HCT116 (cell line): Measurements from ENCODE around the gene CTXND1. TPM values are rescaled to one million over a fixed set of nuclear protein-coding genes. Genes with fewer than 3 reads are reported as not detected.

Source experiments
- ATAC-seq: fragments of 200-7000 bp; cut with Tn5 transposase; 2 replicates; pipeline ENCODE4 v1.9.1; 2020; ENCODE audit warnings: mild to moderate bottlenecking, moderate library complexity
- BruUV-seq: library from RNA; stranded (reverse); fragments of 400-500 nt; replicated peaks from 2 replicates; lab custom pipeline; 2021; lab: Mats Ljungman, UMichigan
- CTCF ChIA-PET: fragments of 300-600 bp; sonication (Branson Sonifier 250); formaldehyde crosslinking; loops from one replicate; lab custom pipeline; 2021; ENCODE audit warnings: antibody characterized with exemption; lab: Charles Lee
- POLR2A ChIA-PET: fragments of 300-600, 350-600 bp; sonication (Branson Sonifier 250); formaldehyde crosslinking; loops from one replicate; lab custom pipeline; 2021; ENCODE audit warnings: antibody characterized with exemption; lab: Charles Lee
- RAD21 ChIA-PET, 2 experiments: fragments of 300-600 bp; sonication (Branson Sonifier 250); formaldehyde crosslinking; loops; one replicate each; lab custom pipeline; 2023; ENCODE audit warnings: low total read pairs in 2 of 2; ENCODE audit not compliant: uncharacterized antibody in 2 of 2, unreplicated experiment in 2 of 2, low non-redundant PET in 1 of 2; lab: Charles Lee
- DNase-seq: peaks from one replicate; pipeline ENCODE4 v3.0.0-alpha.2; 2010; ENCODE audit warnings: low read depth, low spot score
- H2AFZ ChIP-seq: fragments of 200-600 bp; shearing (Covaris generic), sonication (generic); 2 replicates; pipeline ENCODE4 v1.6.1; 2017; ENCODE audit warnings: low read depth, mixed run types, mixed read lengths, antibody characterized with exemption, low read length; ENCODE audit not compliant: poor library complexity, severe bottlenecking
- H3K27ac ChIP-seq: 2 replicates; pipeline ENCODE4 v1.5.1; 2012; ENCODE audit warnings: low read depth, low read length
- H3K27me3 ChIP-seq: fragments of 200-600 bp; sonication (generic); 2 replicates; pipeline ENCODE4 v1.6.1; 2016; ENCODE audit warnings: mixed run types, low read length, mixed read lengths; ENCODE audit not compliant: insufficient read depth
- H3K36me3 ChIP-seq, 2 experiments: fragments of 200-500 bp in 1 of 2; fragments of 200-600 bp in 1 of 2; sonication (Bioruptor generic) in 1 of 2; sonication (generic) in 1 of 2; 2 replicates each; pipeline versions ENCODE4 v1.5.1 to v1.6.1; 2014 to 2016; ENCODE audit warnings: low read length in 2 of 2, inconsistent platforms in 1 of 2, mixed read lengths in 1 of 2, mixed run types in 1 of 2; ENCODE audit not compliant: insufficient read depth in 2 of 2, control insufficient read depth in 1 of 2
- H3K4me1 ChIP-seq, 2 experiments: fragments of 200-600 bp in 1 of 2; sonication (generic) in 1 of 2; 2 replicates each; pipeline versions ENCODE4 v1.5.1 to v1.6.1; 2012 to 2017; ENCODE audit warnings: low read length in 2 of 2, inconsistent platforms in 1 of 2, mild to moderate bottlenecking in 1 of 2, mixed read lengths in 1 of 2, mixed run types in 1 of 2, moderate library complexity in 1 of 2; ENCODE audit not compliant: insufficient read depth in 2 of 2, control insufficient read depth in 1 of 2
- H3K4me2 ChIP-seq: fragments of 200-600 bp; sonication (generic); 2 replicates; pipeline ENCODE4 v1.6.1; 2017; ENCODE audit warnings: mixed run types, low read length, mixed read lengths
- H3K4me3 ChIP-seq, 2 experiments: fragments of 200-600 bp in 1 of 2; sonication (generic) in 1 of 2; replicated peaks in 1 of 2; 2 replicates each; pipeline ENCODE4 v1.5.1; 2011 to 2016; ENCODE audit warnings: low read length in 2 of 2, control low read depth in 1 of 2, low read depth in 1 of 2, mild to moderate bottlenecking in 1 of 2, mixed read lengths in 1 of 2, mixed run types in 1 of 2
- H3K79me2 ChIP-seq: fragments of 200-600 bp; sonication (generic); 2 replicates; pipeline ENCODE4 v1.6.1; 2017; ENCODE audit warnings: mild to moderate bottlenecking, mixed run types, low read length, moderate library complexity, mixed read lengths; ENCODE audit not compliant: insufficient read depth
- H3K9ac ChIP-seq: fragments of 200-600 bp; sonication (generic); 2 replicates; pipeline ENCODE4 v1.6.1; 2016; ENCODE audit warnings: low read length, mixed read lengths
- H3K9me2 ChIP-seq: fragments of 200-600 bp; sonication (generic), shearing (Covaris generic); 2 replicates; pipeline ENCODE4 v1.6.1; 2017; ENCODE audit warnings: mixed run types, mild to moderate bottlenecking, moderate library complexity; ENCODE audit not compliant: insufficient read depth
- H3K9me3 ChIP-seq, 2 experiments: fragments of 200-500 bp in 1 of 2; fragments of 200-600 bp in 1 of 2; sonication (Bioruptor generic) in 1 of 2; sonication (generic) in 1 of 2; 2 replicates each; pipeline ENCODE4 v1.6.1; 2014 to 2017; ENCODE audit warnings: low read length in 2 of 2, mixed read lengths in 2 of 2, inconsistent platforms in 1 of 2, low read depth in 1 of 2, mild to moderate bottlenecking in 1 of 2, mixed run types in 1 of 2, moderate library complexity in 1 of 2; ENCODE audit not compliant: control insufficient read depth in 1 of 2, insufficient read depth in 1 of 2
- H4K20me1 ChIP-seq: fragments of 200-600 bp; sonication (generic), shearing (Covaris generic); 2 replicates; pipeline ENCODE4 v1.6.1; 2017; ENCODE audit warnings: mixed run types, mild to moderate bottlenecking, moderate library complexity; ENCODE audit not compliant: insufficient read depth
- ATF3 ChIP-seq: IDR thresholded peaks from 2 replicates; pipeline ENCODE4 v1.6.1; 2012
- CBX3 ChIP-seq: IDR thresholded peaks from 2 replicates; pipeline ENCODE4 v1.6.1; 2012; ENCODE audit warnings: low read depth
- CTCF ChIP-seq, 3 experiments: fragments of 200-600 bp in 1 of 3; sonication (generic) in 1 of 3; IDR thresholded peaks in 2 of 3; conservative IDR thresholded peaks in 1 of 3; 2 replicates each; pipeline ENCODE4 v1.5.1; 2012 to 2017; ENCODE audit warnings: low read depth in 2 of 3, low read length in 2 of 3, antibody characterized with exemption in 1 of 3, borderline replicate concordance in 1 of 3, control low read depth in 1 of 3, mild to moderate bottlenecking in 1 of 3, mixed read lengths in 1 of 3, mixed run types in 1 of 3, moderate library complexity in 1 of 3; ENCODE audit not compliant: insufficient read depth in 1 of 3
- ELF1 ChIP-seq: IDR thresholded peaks from 2 replicates; pipeline ENCODE4 v1.6.1; 2012; ENCODE audit warnings: low read depth, borderline replicate concordance
- EZH2 ChIP-seq: fragments of 200-600 bp; sonication (generic); IDR thresholded peaks from 2 replicates; pipeline ENCODE4 v1.6.1; 2017; ENCODE audit warnings: antibody characterized with exemption, mixed run types
- EZH2phosphoT487 ChIP-seq: fragments of 200-600 bp; IDR thresholded peaks from 2 replicates; pipeline ENCODE4 v1.6.1; 2018; ENCODE audit warnings: antibody characterized with exemption, borderline replicate concordance
- FOSL1 ChIP-seq: IDR thresholded peaks from 2 replicates; pipeline ENCODE4 v1.6.1; 2012; ENCODE audit warnings: low read depth
- JUND ChIP-seq: IDR thresholded peaks from 2 replicates; pipeline ENCODE4 v1.6.1; 2012
- POLR2A ChIP-seq: IDR thresholded peaks from 2 replicates; pipeline ENCODE4 v1.7.0; 2011; ENCODE audit warnings: borderline replicate concordance; ENCODE audit not compliant: insufficient read depth, insufficient read length; ENCODE audit errors: extremely low read depth
- POLR2AphosphoS5 ChIP-seq: IDR thresholded peaks from 2 replicates; pipeline ENCODE4 v1.6.1; 2011; ENCODE audit warnings: mild to moderate bottlenecking, low read depth, low read length, moderate library complexity
- SIN3A ChIP-seq: IDR thresholded peaks from 2 replicates; pipeline ENCODE4 v1.6.1; 2012; ENCODE audit warnings: low read depth
- YY1 ChIP-seq: IDR thresholded peaks from 2 replicates; pipeline ENCODE4 v1.6.1; 2011; ENCODE audit warnings: low read length, low read depth, moderate library complexity, mild to moderate bottlenecking; ENCODE audit not compliant: insufficient replicate concordance; ENCODE audit errors: extremely low read depth
- ZBTB33 ChIP-seq: IDR thresholded peaks from 2 replicates; pipeline ENCODE4 v1.6.1; 2011; ENCODE audit warnings: mild to moderate bottlenecking, low read length, moderate library complexity; ENCODE audit not compliant: insufficient replicate concordance; ENCODE audit errors: extremely low read depth
- ZFX ChIP-seq: fragments of 450-650 bp; IDR thresholded peaks from 2 replicates; pipeline ENCODE4 v1.6.1; 2017
- intact Hi-C: fragments of 100-400 bp; cut with micrococcal nuclease; formaldehyde crosslinking; loops from 2 replicates; pipeline ENCODE4 v1.10.0; 2022
- total RNA-seq: library from RNA; stranded (reverse); gene quantifications from one replicate; pipeline ENCODE4 v1.2.1, GENCODE V29; 2021; ENCODE audit not compliant: unreplicated experiment

CTXND1 gene
- total RNA-seq, 1 experiment from 2014 or later: not detected

GRCh38 chr15:80268101-80268500, 16.1 kb upstream of the CTXND1 start:
- no peak overlapping the region for H2AFZ ChIP-seq
- intact Hi-C loops: no loop called here
- BruUV-seq: no TSS peak
- no peak overlapping the region for H3K4me2 ChIP-seq
- H3K4me1 ChIP-seq: no peaks in the 10 kb centered on the region
- no peaks in the 10 kb centered on the region for H4K20me1 ChIP-seq
- no peaks in the 10 kb centered on the region for H3K9me2 ChIP-seq
- TF ChIP-seq EZH2phosphoT487: no peak
- TF ChIP-seq SIN3A: no peak
- no peak for TF ChIP-seq JUND
- ChIA-PET CTCF (no interaction called here), RAD21 (no interaction called here), POLR2A (no interaction called here)
- H3K9me3 ChIP-seq: no peaks in the 10 kb centered on the region; a peak in 1 of 4 replicates
- ATAC-seq (no peak), DNase-seq (no peak)
- H3K4me3 ChIP-seq: no peak overlapping the region
- H3K27ac ChIP-seq: no peak overlapping the region
- peaks cover 56% of the 10 kb centered on the region for H3K27me3 ChIP-seq
- H3K79me2 ChIP-seq: no peaks in the 10 kb centered on the region
- H3K36me3 ChIP-seq: no peaks in the 10 kb centered on the region
- no peak overlapping the region for H3K9ac ChIP-seq

- no peaks in the 10 kb centered on the region for H3K36me3 ChIP-seq
- no peak for DNase-seq
- ChIA-PET RAD21 (no interaction called here), POLR2A (no interaction called here), CTCF (no interaction called here)
- H4K20me1 ChIP-seq: no peaks in the 10 kb centered on the region
- no peaks in the 10 kb centered on the region; a peak in 1 of 4 replicates for H3K9me3 ChIP-seq
- intact Hi-C loops: no loop called here
- no peaks in the 10 kb centered on the region for H3K9me2 ChIP-seq
- H3K27ac ChIP-seq: no peak overlapping the region
- no peaks in the 10 kb centered on the region for H3K4me1 ChIP-seq
- no peaks in the 10 kb centered on the region for H3K79me2 ChIP-seq
- no peak overlapping the region for H3K4me3 ChIP-seq
- no peak for ATAC-seq
- BruUV-seq: no TSS peak
- H3K4me2 ChIP-seq: no peak overlapping the region
- H2AFZ ChIP-seq: no peak overlapping the region
- H3K27me3 ChIP-seq: peaks cover 58% of the 10 kb centered on the region
- H3K9ac ChIP-seq: no peak overlapping the region
- TF ChIP-seq POLR2AphosphoS5 (no peak), ATF3 (no peak), SIN3A (no peak), ZBTB33 (no peak), POLR2A (no peak), EZH2 (no peak), CTCF (IDR thresholded peaks at IDR 0.05 in 2 of 3, conservative IDR thresholded peaks at IDR 0.05 in 1 of 3; ENCODE audit: borderline replicate concordance in 1 of 3, insufficient read depth in 1 of 3, low read depth in 2 of 3, low read length in 2 of 3) (no peak), YY1 (no peak), JUND (no peak), CBX3 (no peak), ELF1 (no peak), EZH2phosphoT487 (no peak), FOSL1 (no peak), ZFX (no peak)
Observed at GRCh38 chr15:80267658-80268057, 15.6 kb upstream of the CTXND1 start.
